Measurements from ENCODE around the gene LYPD6. TPM values are rescaled to one million over a fixed set of nuclear protein-coding genes. Genes with fewer than 3 reads are reported as not detected.

The LYPD6 gene
- total RNA-seq, 1 donor from 2014 or later, result 2.1 TPM

GRCh38 chr2:149342509-149342908 is 12.1 kb downstream of the LYPD6 start:
- Histone ChIP-seq H3K36me3 (ENCODE audit: control insufficient read depth in 3 of 3, insufficient read depth in 3 of 3, low read length in 3 of 3) (no peaks in the 10 kb centered on the region), H3K4me1 (ENCODE audit: control insufficient read depth in 3 of 3, insufficient read depth in 3 of 3, low read length in 3 of 3) (no peaks in the 10 kb centered on the region), H3K27me3 (ENCODE audit: control insufficient read depth in 3 of 3, insufficient read depth in 3 of 3, low read length in 3 of 3) (no peaks in the 10 kb centered on the region), H3K27ac (ENCODE audit: low read depth, low read length) (no peak overlapping the region), H3K9me3 (ENCODE audit: control insufficient read depth in 3 of 3, low read length in 3 of 3) (no peaks in the 10 kb centered on the region), H3K4me3 (ENCODE audit: low read length in 3 of 3) (no peak overlapping the region), H3K9ac (ENCODE audit: low read depth in 1 of 3, low read length in 3 of 3) (no peak overlapping the region)

DNA sequence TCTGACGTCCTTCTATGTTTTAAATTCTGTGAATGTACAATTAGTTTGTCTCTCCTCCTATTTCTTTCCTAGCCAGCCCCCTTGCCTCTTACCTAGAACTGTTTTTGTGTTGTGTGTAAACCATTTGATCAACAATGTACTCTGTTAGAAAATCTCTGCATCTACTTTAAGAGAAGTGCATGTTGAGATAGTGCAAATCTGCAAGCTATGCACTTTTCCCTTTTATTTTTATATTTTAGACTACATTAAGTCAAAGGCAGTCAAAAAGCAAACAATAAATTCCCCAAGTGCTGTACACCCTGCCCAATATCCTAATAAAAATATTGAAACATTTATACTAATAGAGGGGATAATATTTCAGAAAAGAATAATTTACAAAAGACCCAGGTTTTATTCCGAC is 13.7 kb downstream of the LYPD6 start:
- Histone ChIP-seq H3K9me3 (ENCODE audit: control insufficient read depth in 3 of 3, low read length in 3 of 3) (no peaks in the 10 kb centered on the region), H3K9ac (ENCODE audit: low read depth in 1 of 3, low read length in 3 of 3) (no peak overlapping the region), H3K4me3 (ENCODE audit: low read length in 3 of 3) (no peak overlapping the region), H3K36me3 (ENCODE audit: control insufficient read depth in 3 of 3, insufficient read depth in 3 of 3, low read length in 3 of 3) (no peaks in the 10 kb centered on the region), H3K27ac (ENCODE audit: low read depth, low read length) (no peak overlapping the region), H3K27me3 (ENCODE audit: control insufficient read depth in 3 of 3, insufficient read depth in 3 of 3, low read length in 3 of 3) (no peaks in the 10 kb centered on the region), H3K4me1 (ENCODE audit: control insufficient read depth in 3 of 3, insufficient read depth in 3 of 3, low read length in 3 of 3) (no peaks in the 10 kb centered on the region)

DNA sequence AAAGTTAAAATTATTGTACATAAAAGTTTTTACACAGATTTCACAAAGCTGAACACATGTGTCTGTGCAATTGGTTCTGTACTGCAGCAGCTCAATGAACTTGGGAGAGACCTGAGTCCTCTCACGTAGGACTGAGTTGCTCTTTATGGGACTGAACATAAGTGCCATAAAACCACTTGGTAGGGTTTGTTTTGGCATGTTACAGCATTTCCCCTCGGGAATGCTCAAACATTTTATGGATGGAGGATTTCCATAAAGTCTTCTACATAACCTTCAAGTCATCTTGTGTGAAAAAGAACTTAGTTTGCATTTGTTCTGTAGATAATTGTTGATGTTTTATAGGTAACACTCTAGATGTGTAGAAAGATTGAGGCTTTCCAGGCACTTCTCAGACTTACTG is 15.9 kb downstream of the LYPD6 start:
- H3K4me3 ChIP-seq (ENCODE audit: low read length in 3 of 3), result no peak overlapping the region
- H3K36me3 ChIP-seq (ENCODE audit: control insufficient read depth in 3 of 3, insufficient read depth in 3 of 3, low read length in 3 of 3), result no peaks in the 10 kb centered on the region
- H3K27me3 ChIP-seq (ENCODE audit: control insufficient read depth in 3 of 3, insufficient read depth in 3 of 3, low read length in 3 of 3), result no peaks in the 10 kb centered on the region
- H3K4me1 ChIP-seq (ENCODE audit: control insufficient read depth in 3 of 3, insufficient read depth in 3 of 3, low read length in 3 of 3), result no peaks in the 10 kb centered on the region
- no peak overlapping the region for H3K27ac ChIP-seq (ENCODE audit: low read depth, low read length)
- no peaks in the 10 kb centered on the region for H3K9me3 ChIP-seq (ENCODE audit: control insufficient read depth in 3 of 3, low read length in 3 of 3)
- no peak overlapping the region for H3K9ac ChIP-seq (ENCODE audit: low read depth in 1 of 3, low read length in 3 of 3)

DNA sequence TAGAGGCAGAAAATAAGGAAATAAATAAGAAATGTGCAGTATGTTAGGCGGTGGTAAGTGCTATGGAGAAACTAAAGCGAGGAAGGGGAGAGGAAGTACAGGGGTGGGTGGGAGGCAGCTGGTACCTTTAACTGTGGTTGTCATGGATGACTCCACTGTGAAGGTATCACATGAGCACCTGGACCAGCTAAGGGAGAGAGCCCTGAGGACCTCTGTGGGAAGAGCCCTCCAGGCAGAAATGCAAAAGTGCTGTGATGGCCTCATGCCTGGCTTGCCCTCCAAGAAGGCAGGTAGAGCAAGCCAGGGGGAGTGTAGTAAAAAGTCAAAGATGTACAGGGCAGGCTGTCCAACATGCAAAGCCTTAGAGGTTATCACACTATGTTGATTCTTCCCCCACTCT is 17.9 kb downstream of the LYPD6 start:
- H3K9me3 ChIP-seq (ENCODE audit: control insufficient read depth in 3 of 3, low read length in 3 of 3), result no peaks in the 10 kb centered on the region
- no peak overlapping the region for H3K4me3 ChIP-seq (ENCODE audit: low read length in 3 of 3)
- H3K4me1 ChIP-seq (ENCODE audit: control insufficient read depth in 3 of 3, insufficient read depth in 3 of 3, low read length in 3 of 3), result no peaks in the 10 kb centered on the region
- H3K27me3 ChIP-seq (ENCODE audit: control insufficient read depth in 3 of 3, insufficient read depth in 3 of 3, low read length in 3 of 3), result no peaks in the 10 kb centered on the region
- H3K36me3 ChIP-seq (ENCODE audit: control insufficient read depth in 3 of 3, insufficient read depth in 3 of 3, low read length in 3 of 3), result no peaks in the 10 kb centered on the region
- H3K9ac ChIP-seq (ENCODE audit: low read depth in 1 of 3, low read length in 3 of 3), result no peak overlapping the region
- H3K27ac ChIP-seq (ENCODE audit: low read depth, low read length), result no peak overlapping the region

GRCh38 chr2:149353421-149353820 is 23.0 kb downstream of the LYPD6 start:
- Histone ChIP-seq H3K27me3 (ENCODE audit: control insufficient read depth in 3 of 3, insufficient read depth in 3 of 3, low read length in 3 of 3) (no peaks in the 10 kb centered on the region), H3K9ac (ENCODE audit: low read depth in 1 of 3, low read length in 3 of 3) (no peak overlapping the region), H3K9me3 (ENCODE audit: control insufficient read depth in 3 of 3, low read length in 3 of 3) (no peaks in the 10 kb centered on the region), H3K27ac (ENCODE audit: low read depth, low read length) (no peak overlapping the region), H3K4me3 (ENCODE audit: low read length in 3 of 3) (no peak overlapping the region), H3K4me1 (ENCODE audit: control insufficient read depth in 3 of 3, insufficient read depth in 3 of 3, low read length in 3 of 3) (no peaks in the 10 kb centered on the region), H3K36me3 (ENCODE audit: control insufficient read depth in 3 of 3, insufficient read depth in 3 of 3, low read length in 3 of 3) (no peaks in the 10 kb centered on the region)

GRCh38 chr2:149355716-149356422 is 25.5 kb downstream of the LYPD6 start:
- Histone ChIP-seq H3K27ac (ENCODE audit: low read depth, low read length) (no peak overlapping the region), H3K4me1 (ENCODE audit: control insufficient read depth in 3 of 3, insufficient read depth in 3 of 3, low read length in 3 of 3) (no peaks in the 10 kb centered on the region), H3K36me3 (ENCODE audit: control insufficient read depth in 3 of 3, insufficient read depth in 3 of 3, low read length in 3 of 3) (no peaks in the 10 kb centered on the region), H3K27me3 (ENCODE audit: control insufficient read depth in 3 of 3, insufficient read depth in 3 of 3, low read length in 3 of 3) (no peaks in the 10 kb centered on the region), H3K9ac (ENCODE audit: low read depth in 1 of 3, low read length in 3 of 3) (no peak overlapping the region), H3K4me3 (ENCODE audit: low read length in 3 of 3) (no peak overlapping the region), H3K9me3 (ENCODE audit: control insufficient read depth in 3 of 3, low read length in 3 of 3) (no peaks in the 10 kb centered on the region)

- Histone ChIP-seq H3K9me3 (ENCODE audit: control insufficient read depth in 3 of 3, low read length in 3 of 3) (no peaks in the 10 kb centered on the region), H3K27me3 (ENCODE audit: control insufficient read depth in 3 of 3, insufficient read depth in 3 of 3, low read length in 3 of 3) (no peaks in the 10 kb centered on the region), H3K9ac (ENCODE audit: low read depth in 1 of 3, low read length in 3 of 3) (no peak overlapping the region), H3K36me3 (ENCODE audit: control insufficient read depth in 3 of 3, insufficient read depth in 3 of 3, low read length in 3 of 3) (no peaks in the 10 kb centered on the region), H3K27ac (ENCODE audit: low read depth, low read length) (no peak overlapping the region), H3K4me1 (ENCODE audit: control insufficient read depth in 3 of 3, insufficient read depth in 3 of 3, low read length in 3 of 3) (no peaks in the 10 kb centered on the region), H3K4me3 (ENCODE audit: low read length in 3 of 3) (no peak overlapping the region)
These were observed 26.7 kb downstream of the LYPD6 start for GRCh38 chr2:149357058-149357457.

DNA sequence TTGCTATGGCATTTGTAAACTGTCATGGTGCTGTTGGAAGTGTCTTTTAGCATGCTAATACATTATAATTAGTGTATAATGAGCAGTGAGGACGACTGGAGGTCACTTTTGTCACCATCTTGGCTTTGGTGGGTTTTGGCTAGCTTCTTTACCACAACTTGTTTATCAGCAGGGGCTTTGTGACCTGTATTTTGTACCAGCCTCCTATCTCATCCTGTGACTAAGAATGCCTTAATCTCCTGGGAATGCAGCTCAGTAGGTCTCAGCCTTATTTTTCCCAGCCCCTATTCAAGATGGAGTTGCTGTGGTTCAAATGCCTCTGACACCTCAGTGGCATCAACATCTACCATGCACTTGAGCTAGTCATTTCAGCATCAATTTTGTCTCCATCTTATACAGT is 29.7 kb downstream of the LYPD6 start:
- Histone ChIP-seq H3K4me1 (ENCODE audit: control insufficient read depth in 3 of 3, insufficient read depth in 3 of 3, low read length in 3 of 3) (no peaks in the 10 kb centered on the region), H3K27ac (ENCODE audit: low read depth, low read length) (no peak overlapping the region), H3K9me3 (ENCODE audit: control insufficient read depth in 3 of 3, low read length in 3 of 3) (no peaks in the 10 kb centered on the region), H3K27me3 (ENCODE audit: control insufficient read depth in 3 of 3, insufficient read depth in 3 of 3, low read length in 3 of 3) (no peaks in the 10 kb centered on the region), H3K9ac (ENCODE audit: low read depth in 1 of 3, low read length in 3 of 3) (no peak overlapping the region), H3K36me3 (ENCODE audit: control insufficient read depth in 3 of 3, insufficient read depth in 3 of 3, low read length in 3 of 3) (no peaks in the 10 kb centered on the region), H3K4me3 (ENCODE audit: low read length in 3 of 3) (no peak overlapping the region)

- Histone ChIP-seq H3K36me3 (ENCODE audit: control insufficient read depth in 3 of 3, insufficient read depth in 3 of 3, low read length in 3 of 3) (no peaks in the 10 kb centered on the region), H3K4me3 (ENCODE audit: low read length in 3 of 3) (no peak overlapping the region)
These were observed 33.6 kb downstream of the LYPD6 start for GRCh38 chr2:149363958-149364357.

DNA sequence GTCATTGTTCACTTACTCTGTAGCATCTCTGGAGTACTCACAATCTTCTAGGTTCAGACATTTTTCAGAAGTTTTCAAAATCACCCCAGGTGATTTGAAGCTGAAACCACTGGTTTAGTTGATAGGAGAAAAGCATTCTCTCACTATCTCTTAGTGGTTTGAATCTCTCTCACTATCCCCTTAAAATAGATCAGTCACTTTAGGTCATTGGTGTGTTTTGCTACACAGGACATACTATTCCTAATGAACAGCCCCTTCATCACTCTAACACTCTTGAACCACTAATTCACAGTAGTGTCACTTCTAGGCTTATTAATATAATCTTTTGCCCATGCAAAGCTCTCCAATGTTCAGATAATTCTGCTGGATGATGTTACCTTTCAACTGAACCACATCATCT is 34.5 kb downstream of the LYPD6 start:
- no peak overlapping the region for H3K9ac ChIP-seq (ENCODE audit: low read depth in 1 of 3, low read length in 3 of 3)
- peaks cover 0 to 5% (median 3%) of the 10 kb centered on the region in 3 donors for H3K9me3 ChIP-seq (ENCODE audit: control insufficient read depth in 3 of 3, low read length in 3 of 3)
- H3K4me3 ChIP-seq (ENCODE audit: low read length in 3 of 3), result no peak overlapping the region
- no peaks in the 10 kb centered on the region for H3K36me3 ChIP-seq (ENCODE audit: control insufficient read depth in 3 of 3, insufficient read depth in 3 of 3, low read length in 3 of 3)
- H3K4me1 ChIP-seq (ENCODE audit: control insufficient read depth in 3 of 3, insufficient read depth in 3 of 3, low read length in 3 of 3), result no peaks in the 10 kb centered on the region
- H3K27ac ChIP-seq (ENCODE audit: low read depth, low read length), result no peak overlapping the region
- no peaks in the 10 kb centered on the region for H3K27me3 ChIP-seq (ENCODE audit: control insufficient read depth in 3 of 3, insufficient read depth in 3 of 3, low read length in 3 of 3)

More at GRCh38 chr2:149363958-149364357, 33.6 kb downstream of the LYPD6 start:
- Histone ChIP-seq H3K9me3 (ENCODE audit: control insufficient read depth in 3 of 3, low read length in 3 of 3) (peaks cover 0 to 5% (median 3%) of the 10 kb centered on the region in 3 donors), H3K27me3 (ENCODE audit: control insufficient read depth in 3 of 3, insufficient read depth in 3 of 3, low read length in 3 of 3) (no peaks in the 10 kb centered on the region), H3K9ac (ENCODE audit: low read depth in 1 of 3, low read length in 3 of 3) (no peak overlapping the region), H3K4me1 (ENCODE audit: control insufficient read depth in 3 of 3, insufficient read depth in 3 of 3, low read length in 3 of 3) (no peaks in the 10 kb centered on the region), H3K27ac (ENCODE audit: low read depth, low read length) (no peak overlapping the region)
